ENCODE results near the gene PARD6A.

PARD6A gene

GRCh38 chr16:67699265-67699664 lies 38.5 kb downstream of the PARD6A start:
- DNase-seq (ENCODE audit: low spot score), result no peak
- in situ Hi-C loops (cut with MboI; ENCODE audit: low sequenced_read_pairs, unreplicated experiment), result loop anchor here (25.0 kb wide), 1 partner anchor 338 kb away; no protein-coding TSS in a partner anchor
- TF ChIP-seq CTCF (IDR thresholded peaks at IDR 0.05; ENCODE audit: borderline replicate concordance, control extremely low read depth, extremely low read depth, insufficient read depth, missing control alignments), result no peak

DNA sequence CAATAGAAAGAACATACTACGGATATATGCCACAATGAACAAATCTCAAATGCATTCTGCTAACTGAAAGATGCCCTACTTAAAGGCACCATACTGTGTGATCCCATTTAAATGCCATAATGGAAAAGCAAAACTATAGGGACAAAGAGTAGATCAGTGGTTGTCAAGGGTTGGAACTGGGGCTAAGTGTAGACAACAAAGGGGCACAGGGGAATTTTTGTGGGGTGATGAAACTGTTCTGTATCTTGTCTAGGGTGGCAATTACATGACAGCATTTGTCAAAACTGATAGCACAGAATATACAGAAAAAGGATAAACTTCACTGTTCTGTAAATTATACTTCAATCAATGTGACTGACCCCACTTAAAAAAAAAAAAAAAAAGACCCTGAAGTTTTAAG lies 40.7 kb downstream of the PARD6A start:
- TF ChIP-seq CTCF (IDR thresholded peaks at IDR 0.05; ENCODE audit: borderline replicate concordance, control extremely low read depth, extremely low read depth, insufficient read depth, missing control alignments), result no peak
- in situ Hi-C loops (cut with MboI; ENCODE audit: low sequenced_read_pairs, unreplicated experiment), result no loop called here

GRCh38 chr16:67702130-67702529 lies 41.4 kb downstream of the PARD6A start:
- in situ Hi-C loops (cut with MboI; ENCODE audit: low sequenced_read_pairs, unreplicated experiment), result no loop called here
- TF ChIP-seq CTCF (IDR thresholded peaks at IDR 0.05; ENCODE audit: borderline replicate concordance, control extremely low read depth, extremely low read depth, insufficient read depth, missing control alignments), result no peak
- no peak for DNase-seq (ENCODE audit: low spot score)

More for the DNA sequence above, 40.7 kb downstream of the PARD6A start:
- no peak for DNase-seq (ENCODE audit: low spot score)

DNA sequence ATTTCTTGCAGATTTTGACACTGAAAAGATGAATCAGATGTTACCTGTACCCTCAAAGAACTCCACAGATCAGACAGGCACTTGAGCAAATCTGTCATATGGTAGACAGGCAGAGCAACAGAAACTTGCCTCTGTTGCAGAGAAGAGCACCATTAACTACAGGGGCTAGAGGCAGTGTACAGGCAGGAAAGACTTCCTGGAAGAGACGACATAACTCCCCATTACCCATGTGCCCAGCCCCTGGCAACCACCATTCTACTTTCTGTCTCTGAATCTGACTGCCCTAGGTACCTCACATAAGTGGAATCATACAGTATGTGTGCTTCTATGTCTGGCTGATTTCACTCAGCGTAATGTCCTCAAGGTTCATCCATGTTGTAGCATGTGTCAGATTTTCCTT lies 42.9 kb downstream of the PARD6A start:
- in situ Hi-C loops (cut with MboI; ENCODE audit: low sequenced_read_pairs, unreplicated experiment), result no loop called here
- DNase-seq (ENCODE audit: low spot score), result no peak
- TF ChIP-seq CTCF (IDR thresholded peaks at IDR 0.05; ENCODE audit: borderline replicate concordance, control extremely low read depth, extremely low read depth, insufficient read depth, missing control alignments), result no peak

DNA sequence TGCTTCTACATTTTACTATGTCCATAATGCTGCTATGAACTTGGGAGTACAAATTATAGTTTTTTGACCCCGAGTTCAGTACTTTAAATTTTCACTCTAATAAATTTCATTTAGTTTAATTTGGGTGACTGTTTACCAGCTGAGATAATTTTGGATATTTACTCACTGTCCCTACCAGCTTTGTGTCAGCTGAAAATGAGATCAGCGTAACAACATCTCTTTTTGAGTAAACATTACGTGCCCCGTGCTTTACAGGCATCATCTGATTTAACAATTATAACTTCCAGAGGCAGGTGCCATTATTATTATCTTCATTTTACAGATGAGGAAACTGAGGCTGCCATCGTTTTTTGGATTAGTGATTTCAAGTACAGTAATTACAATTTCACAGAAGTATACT lies 43.4 kb downstream of the PARD6A start:
- TF ChIP-seq CTCF (IDR thresholded peaks at IDR 0.05; ENCODE audit: borderline replicate concordance, control extremely low read depth, extremely low read depth, insufficient read depth, missing control alignments), result no peak
- in situ Hi-C loops (cut with MboI; ENCODE audit: low sequenced_read_pairs, unreplicated experiment), result no loop called here
- DNase-seq (ENCODE audit: low spot score), result no peak

DNA sequence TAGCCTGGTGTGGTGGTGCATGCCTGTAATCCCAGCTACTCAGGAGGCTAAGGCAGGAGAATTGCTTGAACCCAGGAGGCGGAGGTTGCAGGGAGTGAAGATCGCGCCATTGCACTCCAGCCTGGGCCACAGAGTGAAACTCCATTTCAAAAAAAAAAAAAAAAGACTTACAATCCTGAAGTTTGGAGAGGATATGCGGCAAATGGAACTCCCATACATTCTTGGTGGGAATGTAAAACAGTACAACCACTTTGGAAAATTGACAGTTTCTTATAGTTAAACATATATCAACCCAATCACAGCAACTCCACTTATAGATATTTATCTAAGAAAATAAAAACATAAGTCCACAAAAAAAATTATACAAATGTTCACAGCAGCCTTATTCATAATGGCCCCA lies 46.5 kb downstream of the PARD6A start:
- no peak for DNase-seq (ENCODE audit: low spot score)
- in situ Hi-C loops (cut with MboI; ENCODE audit: low sequenced_read_pairs, unreplicated experiment), result no loop called here
- no peak for TF ChIP-seq CTCF (IDR thresholded peaks at IDR 0.05; ENCODE audit: borderline replicate concordance, control extremely low read depth, extremely low read depth, insufficient read depth, missing control alignments)

DNA sequence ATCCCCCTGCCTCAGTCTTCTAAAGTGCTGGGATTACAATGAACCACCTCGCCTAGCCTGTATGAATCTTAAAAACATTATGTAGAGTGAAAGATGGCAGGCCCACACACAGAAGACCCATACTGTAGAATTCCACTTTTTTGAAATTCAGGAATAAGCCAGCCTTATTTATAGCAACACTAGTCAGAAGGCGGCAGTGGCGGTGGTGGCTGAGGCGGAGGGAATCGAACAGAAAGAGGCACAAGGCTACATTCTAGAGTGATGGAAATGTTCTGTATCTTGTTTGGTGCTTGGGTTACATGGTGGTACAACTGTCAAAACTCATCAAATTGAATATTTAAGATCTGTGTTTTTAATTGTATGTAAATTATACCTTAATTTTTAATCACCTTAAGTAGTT lies 47.0 kb downstream of the PARD6A start:
- DNase-seq (ENCODE audit: low spot score), result no peak
- no peak for TF ChIP-seq CTCF (IDR thresholded peaks at IDR 0.05; ENCODE audit: borderline replicate concordance, control extremely low read depth, extremely low read depth, insufficient read depth, missing control alignments)
- in situ Hi-C loops (cut with MboI; ENCODE audit: low sequenced_read_pairs, unreplicated experiment), result no loop called here
